GM23338 (cell line): ENCODE data around the gene TLR9. TPM values are rescaled to one million over a fixed set of nuclear protein-coding genes. Genes with fewer than 3 reads are reported as not detected.

Source experiments
- ATAC-seq: fragments of 200-7000 bp; cut with Tn5 transposase; 3 replicates; pipeline ENCODE4 v1.9.1; 2020
- DNase-seq: peaks from one replicate; pipeline ENCODE4 v3.0.0-alpha.2; 2015; ENCODE audit warnings: low spot score
- H2AFZ ChIP-seq: fragments of 200-600 bp; sonication (generic); 2 replicates; pipeline ENCODE4 v1.8.0; 2016; ENCODE audit warnings: antibody characterized with exemption, mild to moderate bottlenecking, moderate library complexity
- H3F3A ChIP-seq: fragments of 200-600 bp; sonication (generic); replicated peaks from 2 replicates; pipeline ENCODE4 v1.8.0; 2017; ENCODE audit warnings: antibody characterized with exemption, mixed run types, low read depth
- H3K27ac ChIP-seq: fragments of 200-600 bp; sonication (generic); 2 replicates; pipeline ENCODE4 v1.6.1; 2016; ENCODE audit warnings: low read depth
- H3K27me3 ChIP-seq: fragments of 200-600 bp; sonication (generic); 2 replicates; pipeline ENCODE4 v1.8.0; 2016; ENCODE audit warnings: mild to moderate bottlenecking, mixed run types, moderate library complexity; ENCODE audit not compliant: insufficient read depth
- H3K36me3 ChIP-seq: fragments of 200-600 bp; sonication (generic); 2 replicates; pipeline ENCODE4 v1.8.0; 2016; ENCODE audit warnings: mild to moderate bottlenecking; ENCODE audit not compliant: insufficient read depth
- H3K4me1 ChIP-seq: fragments of 200-600 bp; sonication (generic); 2 replicates; pipeline ENCODE4 v1.8.0; 2016; ENCODE audit warnings: mild to moderate bottlenecking, moderate library complexity; ENCODE audit not compliant: insufficient read depth
- H3K4me2 ChIP-seq: fragments of 200-600 bp; sonication (generic); 2 replicates; pipeline ENCODE4 v1.7.1; 2017; ENCODE audit warnings: mixed run types
- H3K4me3 ChIP-seq: fragments of 200-600 bp; sonication (generic); 2 replicates; pipeline ENCODE4 v1.6.1; 2016; ENCODE audit warnings: mixed run types
- H3K79me2 ChIP-seq: fragments of 200-600 bp; sonication (generic); replicated peaks from 2 replicates; pipeline ENCODE4 v1.8.0; 2017; ENCODE audit warnings: mild to moderate bottlenecking; ENCODE audit not compliant: insufficient read depth
- H3K9me2 ChIP-seq: fragments of 200-600 bp; sonication (generic); 2 replicates; pipeline ENCODE4 v1.8.0; 2017; ENCODE audit not compliant: insufficient read depth
- H4K20me1 ChIP-seq: fragments of 200-600 bp; sonication (generic); replicated peaks from 2 replicates; pipeline ENCODE4 v1.8.0; 2017; ENCODE audit warnings: mild to moderate bottlenecking; ENCODE audit not compliant: insufficient read depth
- H3K27ac Mint-ChIP-seq: 2 replicates; pipeline ENCODE4 v1.8.0; 2020; ENCODE audit warnings: inconsistent platforms, mild to moderate bottlenecking, moderate library complexity, mixed read lengths
- H3K27me3 Mint-ChIP-seq: 3 replicates; pipeline ENCODE4 v1.8.0; 2022; ENCODE audit warnings: low read depth, mild to moderate bottlenecking, moderate library complexity, mixed read lengths, inconsistent platforms; ENCODE audit not compliant: insufficient read depth, poor library complexity
- H3K36me3 Mint-ChIP-seq: 3 replicates; pipeline ENCODE4 v1.8.0; 2021; ENCODE audit warnings: low read depth, mild to moderate bottlenecking, inconsistent platforms, moderate library complexity, mixed read lengths
- H3K4me1 Mint-ChIP-seq: 3 replicates; pipeline ENCODE4 v1.8.0; 2020; ENCODE audit warnings: mild to moderate bottlenecking, inconsistent platforms, mixed read lengths
- H3K4me3 Mint-ChIP-seq: 3 replicates; pipeline ENCODE4 v1.8.0; 2021; ENCODE audit warnings: moderate library complexity, mild to moderate bottlenecking, inconsistent platforms, mixed read lengths
- H3K9me3 Mint-ChIP-seq: 3 replicates; pipeline ENCODE4 v1.8.0; 2020; ENCODE audit warnings: moderate library complexity, mild to moderate bottlenecking, inconsistent platforms, mixed read lengths
- CTCF ChIP-seq, 2 experiments: fragments of 200-600 bp in 1 of 2; sonication (generic) in 1 of 2; conservative IDR thresholded peaks; 2 replicates each; pipeline versions ENCODE4 v1.5.1 to v1.6.1; 2016 to 2017; ENCODE audit warnings: antibody characterized with exemption in 2 of 2, low read depth in 2 of 2, mild to moderate bottlenecking in 2 of 2, moderate library complexity in 1 of 2
- EZH2 ChIP-seq: fragments of 200-600 bp; sonication (generic); IDR thresholded peaks from one replicate; pipeline ENCODE4 v1.8.0; 2017; ENCODE audit warnings: antibody characterized with exemption, mild to moderate bottlenecking, low read depth; ENCODE audit not compliant: unreplicated experiment
- EZH2phosphoT487 ChIP-seq: fragments of 200-600 bp; sonication (generic); IDR thresholded peaks from one replicate; pipeline ENCODE4 v1.8.1; 2018; ENCODE audit warnings: antibody characterized with exemption; ENCODE audit not compliant: unreplicated experiment
- NANOG ChIP-seq: IDR thresholded peaks from 2 replicates; pipeline ENCODE4 v1.6.1; 2016; ENCODE audit warnings: antibody characterized with exemption, borderline replicate concordance
- POLR2AphosphoS5 ChIP-seq: IDR thresholded peaks from 2 replicates; pipeline ENCODE4 v1.6.1; 2016; ENCODE audit warnings: antibody characterized with exemption, low read depth
- ZNF114 ChIP-seq: fragments of 250-450 bp; sonication (Bioruptor Pico); IDR thresholded peaks from 2 replicates; pipeline ENCODE4 v1.5.0; 2020; ENCODE audit warnings: mild to moderate bottlenecking, moderate library complexity
- ZNF331 ChIP-seq: fragments of 250-450 bp; sonication (Bioruptor Pico); IDR thresholded peaks from 2 replicates; pipeline ENCODE4 v1.5.0; 2020; ENCODE audit warnings: low read depth, mild to moderate bottlenecking, moderate library complexity
- ZNF462 ChIP-seq: fragments of 250-450 bp; sonication (Bioruptor Pico); IDR thresholded peaks from 2 replicates; pipeline ENCODE4 v1.5.0; 2020; ENCODE audit warnings: mild to moderate bottlenecking, moderate library complexity
- polyA plus RNA-seq: library from polyadenylated mRNA; unstranded; fragments of >200 nt; fragmentation: Nextera tagmentation; extraction: Ambion mirVana; gene quantifications from 2 replicates; pipeline ENCODE4 v1.2.1, GENCODE V29; 2016
- total RNA-seq: library from RNA; depleted of rRNA; stranded (reverse); fragments of >200 nt; shearing (Covaris generic); gene quantifications from 2 replicates; pipeline ENCODE4 v1.2.3, GENCODE V29; 2014
- TF ChIP-seq, protein P1 (sequence below): IDR thresholded peaks from one replicate; pipeline ENCODE4 v1.6.1; 2018; ENCODE audit warnings: antibody characterized with exemption; ENCODE audit not compliant: unreplicated experiment

TLR9 gene
- total and polyA plus RNA-seq, 2 experiments from 2014 or later: not detected

GRCh38 chr3:52210550-52211046 is 14.8 kb downstream of the TLR9 start (continued):
- TF ChIP-seq ZNF462 (CRISPR knock-in tag) (no peak), EZH2phosphoT487 (no peak), ZNF114 (CRISPR knock-in tag) (no peak), EZH2 (no peak)

DNA sequence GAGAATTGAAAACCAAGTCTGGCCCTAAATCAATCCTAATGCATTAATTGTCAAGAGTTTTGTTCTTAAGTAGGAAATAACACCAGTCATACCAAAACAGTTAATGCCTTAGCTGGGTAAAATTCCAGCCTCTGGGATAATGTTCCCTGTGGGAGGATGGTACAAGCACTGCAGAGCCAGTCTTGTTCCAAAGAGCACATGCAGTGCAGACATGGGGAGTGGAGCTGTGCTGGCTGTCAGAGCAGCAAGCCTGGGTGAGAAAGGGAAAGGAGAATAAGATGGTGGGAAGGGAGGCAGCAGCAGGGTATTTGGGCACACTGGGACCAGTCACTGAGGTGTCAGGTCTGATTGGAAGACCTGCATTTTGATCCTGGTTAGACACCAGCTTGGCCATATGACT is 15.4 kb downstream of the TLR9 start:
- peaks cover 8% of the 10 kb centered on the region; the same call in 1 of the 2 replicates for H3F3A ChIP-seq
- H3K36me3 Mint-ChIP-seq: peaks cover 97% of the 10 kb centered on the region
- H3K36me3 ChIP-seq: peaks cover 72% of the 10 kb centered on the region
- no peaks in the 10 kb centered on the region for H3K79me2 ChIP-seq
- H3K27me3 ChIP-seq: no peaks in the 10 kb centered on the region
- ATAC-seq (no peak), DNase-seq (no peak)
- H3K27ac Mint-ChIP-seq: no peak overlapping the region
- H3K4me1 ChIP-seq: no peaks in the 10 kb centered on the region
- H3K9me2 ChIP-seq: no peaks in the 10 kb centered on the region
- no peak overlapping the region for H3K4me2 ChIP-seq
- peaks cover 7% of the 10 kb centered on the region; the same call in 1 of the 2 replicates for H4K20me1 ChIP-seq
- H3K4me3 Mint-ChIP-seq: no peak overlapping the region
- no peaks in the 10 kb centered on the region for H3K4me1 Mint-ChIP-seq
- H2AFZ ChIP-seq: no peak overlapping the region
- H3K27me3 Mint-ChIP-seq: peaks cover 3% of the 10 kb centered on the region
- no peak overlapping the region for H3K27ac ChIP-seq
- no peak overlapping the region for H3K4me3 ChIP-seq
- H3K9me3 Mint-ChIP-seq: no peaks in the 10 kb centered on the region
- no peak for TF ChIP-seq ZNF114 (CRISPR knock-in tag)
- no peak for TF ChIP-seq ZNF331 (CRISPR knock-in tag)
- no peak for TF ChIP-seq POLR2AphosphoS5
- TF ChIP-seq NANOG: no peak
- TF ChIP-seq, protein P1, sequence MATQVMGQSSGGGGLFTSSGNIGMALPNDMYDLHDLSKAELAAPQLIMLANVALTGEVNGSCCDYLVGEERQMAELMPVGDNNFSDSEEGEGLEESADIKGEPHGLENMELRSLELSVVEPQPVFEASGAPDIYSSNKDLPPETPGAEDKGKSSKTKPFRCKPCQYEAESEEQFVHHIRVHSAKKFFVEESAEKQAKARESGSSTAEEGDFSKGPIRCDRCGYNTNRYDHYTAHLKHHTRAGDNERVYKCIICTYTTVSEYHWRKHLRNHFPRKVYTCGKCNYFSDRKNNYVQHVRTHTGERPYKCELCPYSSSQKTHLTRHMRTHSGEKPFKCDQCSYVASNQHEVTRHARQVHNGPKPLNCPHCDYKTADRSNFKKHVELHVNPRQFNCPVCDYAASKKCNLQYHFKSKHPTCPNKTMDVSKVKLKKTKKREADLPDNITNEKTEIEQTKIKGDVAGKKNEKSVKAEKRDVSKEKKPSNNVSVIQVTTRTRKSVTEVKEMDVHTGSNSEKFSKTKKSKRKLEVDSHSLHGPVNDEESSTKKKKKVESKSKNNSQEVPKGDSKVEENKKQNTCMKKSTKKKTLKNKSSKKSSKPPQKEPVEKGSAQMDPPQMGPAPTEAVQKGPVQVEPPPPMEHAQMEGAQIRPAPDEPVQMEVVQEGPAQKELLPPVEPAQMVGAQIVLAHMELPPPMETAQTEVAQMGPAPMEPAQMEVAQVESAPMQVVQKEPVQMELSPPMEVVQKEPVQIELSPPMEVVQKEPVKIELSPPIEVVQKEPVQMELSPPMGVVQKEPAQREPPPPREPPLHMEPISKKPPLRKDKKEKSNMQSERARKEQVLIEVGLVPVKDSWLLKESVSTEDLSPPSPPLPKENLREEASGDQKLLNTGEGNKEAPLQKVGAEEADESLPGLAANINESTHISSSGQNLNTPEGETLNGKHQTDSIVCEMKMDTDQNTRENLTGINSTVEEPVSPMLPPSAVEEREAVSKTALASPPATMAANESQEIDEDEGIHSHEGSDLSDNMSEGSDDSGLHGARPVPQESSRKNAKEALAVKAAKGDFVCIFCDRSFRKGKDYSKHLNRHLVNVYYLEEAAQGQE: no peak
- TF ChIP-seq CTCF (conservative IDR thresholded peaks at IDR 0.05; ENCODE audit: low read depth in 2 of 2): no peak
